CD4-positive, alpha-beta T cell treated with Interleukin-15 for 4 hours (primary cell): ENCODE results near the gene COQ7.

Source experiments
- DNase-seq: peaks from one replicate; pipeline ENCODE4 v3.0.0-alpha.2; 2020; ENCODE audit warnings: low spot score

COQ7 gene

GRCh38 chr16:19086322-19087199 is 19.1 kb downstream of the COQ7 start:
- peak; percentile 76 for DNase-seq

- DNase-seq, result no peak
These were observed 21.0 kb downstream of the COQ7 start for GRCh38 chr16:19088341-19088916.

GRCh38 chr16:19089410-19089955 is 22.1 kb downstream of the COQ7 start:
- no peak for DNase-seq

- DNase-seq, result no peak
These were observed 23.5 kb downstream of the COQ7 start for GRCh38 chr16:19090916-19091315.

GRCh38 chr16:19092653-19093410 is 25.4 kb downstream of the COQ7 start:
- no peak for DNase-seq

- no peak for DNase-seq
These were observed 26.5 kb downstream of the COQ7 start for GRCh38 chr16:19093631-19094541.

GRCh38 chr16:19094542-19095365 is 27.3 kb downstream of the COQ7 start:
- DNase-seq, result no peak

GRCh38 chr16:19095654-19096053 is 28.2 kb downstream of the COQ7 start:
- no peak for DNase-seq

- DNase-seq, result no peak
These were observed 30.8 kb downstream of the COQ7 start for GRCh38 chr16:19098173-19098572.

- DNase-seq, result no peak
These were observed 34.9 kb downstream of the COQ7 start for GRCh38 chr16:19102187-19102872.

GRCh38 chr16:19104607-19105006 is 37.2 kb downstream of the COQ7 start:
- DNase-seq, result no peak

- no peak for DNase-seq
These were observed 37.7 kb downstream of the COQ7 start for GRCh38 chr16:19105131-19105530.

GRCh38 chr16:19105891-19106624 is 38.6 kb downstream of the COQ7 start:
- no peak for DNase-seq

- DNase-seq, result no peak
These were observed 39.2 kb downstream of the COQ7 start for GRCh38 chr16:19106625-19107020.

GRCh38 chr16:19108409-19109287 is 41.2 kb downstream of the COQ7 start:
- no peak for DNase-seq

GRCh38 chr16:19109288-19109664 is 41.9 kb downstream of the COQ7 start:
- DNase-seq, result no peak

- no peak for DNase-seq
These were observed 43.3 kb downstream of the COQ7 start for GRCh38 chr16:19110537-19111360.

GRCh38 chr16:19112099-19112407 is 44.6 kb downstream of the COQ7 start:
- no peak for DNase-seq
